ENCODE measurements around the gene KCNMA1.

KCNMA1 gene

GRCh38 chr10:76971547-76972170, 665.9 kb downstream of the KCNMA1 start:
- TF ChIP-seq CTCF (IDR thresholded peaks at IDR 0.05; ENCODE audit: insufficient read depth, low read depth, low read length, missing control alignments), result no peak
- no peak overlapping the region for H3K4me3 ChIP-seq (ENCODE audit: low read depth, low read length)
- no peak for DNase-seq (ENCODE audit: low read depth)

GRCh38 chr10:76970711-76971519, 666.7 kb downstream of the KCNMA1 start:
- TF ChIP-seq CTCF (IDR thresholded peaks at IDR 0.05; ENCODE audit: insufficient read depth, low read depth, low read length, missing control alignments), result no peak
- DNase-seq (ENCODE audit: low read depth), result no peak
- no peak overlapping the region for H3K4me3 ChIP-seq (ENCODE audit: low read depth, low read length)

GRCh38 chr10:76969366-76969948, 668.2 kb downstream of the KCNMA1 start:
- TF ChIP-seq CTCF (IDR thresholded peaks at IDR 0.05; ENCODE audit: insufficient read depth, low read depth, low read length, missing control alignments), result no peak
- no peak overlapping the region for H3K4me3 ChIP-seq (ENCODE audit: low read depth, low read length)
- no peak for DNase-seq (ENCODE audit: low read depth)

GRCh38 chr10:76968483-76968882, 669.1 kb downstream of the KCNMA1 start:
- no peak overlapping the region for H3K4me3 ChIP-seq (ENCODE audit: low read depth, low read length)
- no peak for DNase-seq (ENCODE audit: low read depth)
- TF ChIP-seq CTCF (IDR thresholded peaks at IDR 0.05; ENCODE audit: insufficient read depth, low read depth, low read length, missing control alignments), result no peak

GRCh38 chr10:76962851-76963250, 674.8 kb downstream of the KCNMA1 start:
- no peak overlapping the region for H3K4me3 ChIP-seq (ENCODE audit: low read depth, low read length)
- no peak for DNase-seq (ENCODE audit: low read depth)
- TF ChIP-seq CTCF (IDR thresholded peaks at IDR 0.05; ENCODE audit: insufficient read depth, low read depth, low read length, missing control alignments), result no peak

- no peak for TF ChIP-seq CTCF (IDR thresholded peaks at IDR 0.05; ENCODE audit: insufficient read depth, low read depth, low read length, missing control alignments)
- H3K4me3 ChIP-seq (ENCODE audit: low read depth, low read length), result no peak overlapping the region
- DNase-seq (ENCODE audit: low read depth), result no peak
Observed at GRCh38 chr10:76961841-76962240, 675.8 kb downstream of the KCNMA1 start.

Measured in GM12865 (cell line).